Keratinocyte (primary cell): Measurements from ENCODE around the gene KAT7. TPM values are rescaled to one million over a fixed set of nuclear protein-coding genes. Genes with fewer than 3 reads are reported as not detected.

ENCODE experiments used
- DNase-seq: peaks from one replicate; pipeline ENCODE4 v3.0.0-alpha.2; 2011; ENCODE audit warnings: low read depth, missing footprints, low spot score
- FAIRE-seq: peaks from 2 replicates; lab custom pipeline; 2011; peaks lifted over from hg19 to GRCh38; lab: Jason Lieb, UNC
- H2AFZ ChIP-seq: 2 replicates; pipeline ENCODE4 v1.6.0; 2012; ENCODE audit warnings: low read length, control low read depth, inconsistent platforms; ENCODE audit not compliant: control insufficient read depth
- H3K27ac ChIP-seq: 2 replicates; pipeline ENCODE4 v1.5.1; 2011; ENCODE audit warnings: low read length; ENCODE audit not compliant: control insufficient read depth, insufficient read depth
- H3K27me3 ChIP-seq: 3 replicates; pipeline ENCODE4 v1.6.0; 2011; ENCODE audit warnings: low read length; ENCODE audit not compliant: control insufficient read depth, insufficient read depth; ENCODE audit errors: extremely low read depth
- H3K36me3 ChIP-seq, 2 experiments: 2 replicates in 1 of 2; 3 replicates in 1 of 2; pipeline ENCODE4 v1.5.1; 2011; ENCODE audit warnings: low read length in 2 of 2, mild to moderate bottlenecking in 1 of 2; ENCODE audit not compliant: control insufficient read depth in 2 of 2, insufficient read depth in 2 of 2; ENCODE audit errors: extremely low read depth in 1 of 2
- H3K4me1 ChIP-seq: 3 replicates; pipeline ENCODE4 v1.5.1; 2011; ENCODE audit warnings: low read length; ENCODE audit not compliant: control insufficient read depth, insufficient read depth; ENCODE audit errors: extremely low read depth
- H3K4me2 ChIP-seq: 3 replicates; pipeline ENCODE4 v1.6.0; 2011; ENCODE audit warnings: low read depth, low read length; ENCODE audit not compliant: control insufficient read depth, insufficient read depth; ENCODE audit errors: extremely low read depth
- H3K4me3 ChIP-seq, 3 experiments: fragments of 200-600 bp in 1 of 3; sonication (generic) in 1 of 3; 2 replicates in 2 of 3; 3 replicates in 1 of 3; pipeline ENCODE4 v1.5.1; 2011 to 2016; ENCODE audit warnings: low read length in 3 of 3, mild to moderate bottlenecking in 3 of 3, control low read depth in 2 of 3, inconsistent platforms in 1 of 3, low read depth in 1 of 3, mixed read lengths in 1 of 3, mixed run types in 1 of 3, moderate library complexity in 1 of 3; ENCODE audit not compliant: control insufficient read depth in 2 of 3, insufficient read depth in 2 of 3; ENCODE audit errors: extremely low read depth in 1 of 3
- H3K79me2 ChIP-seq: 2 replicates; pipeline ENCODE4 v1.6.0; 2012; ENCODE audit warnings: low read length; ENCODE audit not compliant: control insufficient read depth, insufficient read depth
- H3K9ac ChIP-seq: 3 replicates; pipeline ENCODE4 v1.6.0; 2011; ENCODE audit warnings: low read length; ENCODE audit not compliant: control insufficient read depth, insufficient read depth; ENCODE audit errors: extremely low read depth
- H3K9me1 ChIP-seq: 3 replicates; pipeline ENCODE4 v1.6.0; 2011; ENCODE audit warnings: low read length; ENCODE audit not compliant: control insufficient read depth, insufficient read depth; ENCODE audit errors: extremely low read depth
- H3K9me3 ChIP-seq: 2 replicates; pipeline ENCODE4 v1.5.1; 2012; ENCODE audit warnings: low read depth, low read length; ENCODE audit not compliant: control insufficient read depth
- H4K20me1 ChIP-seq: 3 replicates; pipeline ENCODE4 v1.6.0; 2011; ENCODE audit warnings: low read length; ENCODE audit not compliant: control insufficient read depth, insufficient read depth; ENCODE audit errors: extremely low read depth
- CTCF ChIP-seq, 3 experiments: IDR thresholded peaks in 1 of 3; conservative IDR thresholded peaks in 1 of 3; optimal IDR thresholded peaks in 1 of 3; 2 replicates in 2 of 3; 3 replicates in 1 of 3; pipeline versions ENCODE3 to v1.5.1; 2011; ENCODE audit warnings: low read length in 3 of 3, mild to moderate bottlenecking in 3 of 3, moderate library complexity in 2 of 3, control low read depth in 1 of 3, inconsistent platforms in 1 of 3; ENCODE audit not compliant: insufficient read depth in 2 of 3; ENCODE audit errors: extremely low read depth in 1 of 3
- EZH2 ChIP-seq: IDR thresholded peaks from one replicate; pipeline ENCODE4 v1.6.1; 2012; ENCODE audit warnings: inconsistent platforms, mild to moderate bottlenecking, low read length, moderate library complexity
- dilution Hi-C: fragments of 300-500 bp; cut with MboI; formaldehyde crosslinking; loops from one replicate; pipeline ENCODE4 v1.7.0; 2020; ENCODE audit warnings: low sequenced_read_pairs; ENCODE audit not compliant: extremely low pct_ligation_motif_present
- polyA plus RNA-seq, 5 experiments: library from polyadenylated mRNA; depleted of rRNA in 3 of 5; stranded (reverse) in 3 of 5; stranded (forward) in 1 of 5; unstranded in 1 of 5; fragments of >200 nt; gene quantifications; 1 replicate in 1 of 5; 2 replicates in 3 of 5; 3 replicates in 1 of 5; pipeline versions ENCODE4 v1.2.1 to v1.2.3, GENCODE V29; 2011 to 2012; ENCODE audit warnings: missing spikeins in 2 of 5, low read depth in 1 of 5, low replicate concordance in 1 of 5

KAT7 gene
- polyA plus RNA-seq, 1 donor (not counting 4 experiments of a cell fraction or from before 2014, with no cell fraction given): 19.7 TPM

- DNase-seq: no peak
- Histone ChIP-seq H3K9me3 (no peaks in the 10 kb centered on the region), H3K4me1 (peaks cover 2% of the 10 kb centered on the region), H3K36me3 (no peaks in the 10 kb centered on the region), H3K27ac (no peak overlapping the region), H3K9ac (no peak overlapping the region), H3K9me1 (no peaks in the 10 kb centered on the region), H3K79me2 (no peaks in the 10 kb centered on the region), H3K4me3 (no peak overlapping the region), H3K27me3 (peaks cover 30% of the 10 kb centered on the region), H2AFZ (no peak overlapping the region), H4K20me1 (no peaks in the 10 kb centered on the region), H3K4me2 (no peak overlapping the region)
- no peak for TF ChIP-seq EZH2
- TF ChIP-seq CTCF (optimal IDR thresholded peaks at IDR 0.05 in 1 of 3, IDR thresholded peaks at IDR 0.05 in 1 of 3, conservative IDR thresholded peaks at IDR 0.05 in 1 of 3; ENCODE audit: extremely low read depth in 1 of 3, insufficient read depth in 2 of 3, low read length in 3 of 3): no peak
- dilution Hi-C loops: no loop called here
- FAIRE-seq: no peak
These were observed 77.5 kb downstream of the KAT7 start for GRCh38 chr17:49866019-49866380.

GRCh38 chr17:49866882-49867413 lies 78.5 kb downstream of the KAT7 start:
- H3K4me3 ChIP-seq: no peak overlapping the region
- H3K9ac ChIP-seq: no peak overlapping the region
- H3K4me1 ChIP-seq: peaks cover 8% of the 10 kb centered on the region
- no peak overlapping the region for H3K4me2 ChIP-seq
- H3K27me3 ChIP-seq: peaks cover 30% of the 10 kb centered on the region
- H3K36me3 ChIP-seq: no peaks in the 10 kb centered on the region
- H3K9me3 ChIP-seq: no peaks in the 10 kb centered on the region
- dilution Hi-C loops: no loop called here
- H4K20me1 ChIP-seq: no peaks in the 10 kb centered on the region
- H3K9me1 ChIP-seq: peaks cover 2% of the 10 kb centered on the region
- DNase-seq: no peak
- H2AFZ ChIP-seq: no peak overlapping the region
- FAIRE-seq: no peak
- no peak overlapping the region for H3K27ac ChIP-seq
- no peaks in the 10 kb centered on the region for H3K79me2 ChIP-seq
- TF ChIP-seq EZH2: no peak
- TF ChIP-seq CTCF (optimal IDR thresholded peaks at IDR 0.05 in 1 of 3, IDR thresholded peaks at IDR 0.05 in 1 of 3, conservative IDR thresholded peaks at IDR 0.05 in 1 of 3; ENCODE audit: extremely low read depth in 1 of 3, insufficient read depth in 2 of 3, low read length in 3 of 3): no peak
